A549 treated with CORT108297 at 1 μM for 4 hours (cell line): ENCODE measurements around the gene UROC1. TPM values are rescaled to one million over a fixed set of nuclear protein-coding genes. Genes with fewer than 3 reads are reported as not detected.

Experiments used
- total RNA-seq: library from RNA; stranded (reverse); fragments of 200-300 nt; extraction: Qiagen RNA extraction; gene quantifications from 5 replicates; pipeline ENCODE4 v1.2.3, GENCODE V29; 2022

UROC1 gene
- total RNA-seq = not detected in 5 replicates

GRCh38 chr3:126517291-126517951 is at the start of gene UROC1:
UROC1 (minus strand) TSS chr3:126517773; CDS start chr3:126517719, 54 bp downstream.

GRCh38 chr3:126558336-126559071 is 40.9 kb upstream of the UROC1 start, which contains the start of gene C3orf22:
C3orf22 (minus strand) TSS chr3:126558932; CDS start chr3:126553390, 5,542 bp downstream.

GRCh38 chr3:126523745-126524428 is 6.3 kb upstream of the UROC1 start, which contains the start of gene CHST13:
CHST13 (plus strand) TSS chr3:126524155; CDS start chr3:126524333, 178 bp downstream.

GRCh38 chr3:126475413-126476114 is 42.0 kb downstream of the UROC1 start, which contains the start of gene ZXDC:
ZXDC (minus strand) TSS chr3:126475891; CDS start chr3:126475865, 26 bp downstream.

Other genes starting within 250 kb of the UROC1 start
- 0.06 to 0.11 TPM (median 0.10 TPM) in 5 replicates for gene KLF15, start 160.4 kb downstream of the UROC1 start, total RNA-seq
- gene CFAP100, start 122.9 kb downstream of the UROC1 start, total RNA-seq = not detected in 5 replicates
- gene ZXDC, start 41.9 kb downstream of the UROC1 start, total RNA-seq = 6.5 to 8.8 TPM (median 8.3 TPM) in 5 replicates
- 0.50 to 1.4 TPM (median 1.1 TPM) in 5 replicates for gene CHST13, start 6.4 kb upstream of the UROC1 start, total RNA-seq
- not detected in 5 replicates for gene C3orf22, start 41.2 kb upstream of the UROC1 start, total RNA-seq
- gene TXNRD3, start 137.4 kb upstream of the UROC1 start, total RNA-seq = 5.9 to 6.9 TPM (median 6.5 TPM) in 5 replicates
- gene CHCHD6, start 186.5 kb upstream of the UROC1 start, total RNA-seq = 17.4 to 20.6 TPM (median 20.3 TPM) in 5 replicates